ENCODE data around the gene TTC23L.

Gene TTC23L

DNA sequence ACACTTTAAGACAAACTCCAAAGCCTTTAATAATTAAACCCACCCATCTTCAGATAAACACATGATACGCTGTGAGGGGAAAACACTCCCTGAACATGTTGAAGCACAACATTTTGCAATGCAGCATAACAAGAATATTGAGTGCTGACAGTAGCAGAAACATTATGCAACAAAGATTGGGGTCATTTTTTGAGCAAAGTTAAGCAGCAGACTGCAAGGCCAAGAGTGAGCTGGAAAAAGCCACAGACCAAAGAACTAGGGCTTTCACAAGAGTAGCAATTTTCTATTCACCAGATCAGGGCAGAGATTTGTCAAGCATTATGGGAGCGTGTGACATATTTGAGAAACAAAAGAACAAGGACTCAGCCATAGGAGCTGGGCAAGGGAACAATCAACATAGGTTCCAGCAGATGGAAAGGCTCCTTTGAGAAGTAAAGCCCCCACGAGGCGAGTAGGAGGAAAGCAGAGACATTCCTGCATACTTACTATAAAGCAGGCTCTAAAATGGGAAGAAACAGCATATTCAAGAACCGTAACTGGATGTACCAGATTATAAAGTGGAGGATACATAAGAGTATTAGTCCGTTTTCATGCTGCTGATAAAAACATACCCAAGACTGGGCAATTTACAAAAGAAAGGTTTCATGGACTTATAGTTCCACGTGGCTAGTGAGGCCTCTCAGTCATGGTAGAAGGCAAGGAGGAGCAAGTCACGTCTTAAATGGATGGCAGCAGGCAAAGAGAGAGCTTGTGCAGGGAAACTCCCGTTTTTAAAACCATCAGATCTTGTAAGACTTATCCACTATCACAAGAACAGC is 4.8 kb upstream of the TTC23L start:
- no peak for TF ChIP-seq ZFX (IDR thresholded peaks at IDR 0.05)
- TF ChIP-seq CTCF (conservative IDR thresholded peaks at IDR 0.05): no peak
- H3K27ac ChIP-seq: no peak overlapping the region

GRCh38 chr5:34834794-34835089 is 4.2 kb upstream of the TTC23L start:
- no peak for TF ChIP-seq CTCF (conservative IDR thresholded peaks at IDR 0.05)
- TF ChIP-seq ZFX (IDR thresholded peaks at IDR 0.05): no peak
- no peak overlapping the region for H3K27ac ChIP-seq

DNA sequence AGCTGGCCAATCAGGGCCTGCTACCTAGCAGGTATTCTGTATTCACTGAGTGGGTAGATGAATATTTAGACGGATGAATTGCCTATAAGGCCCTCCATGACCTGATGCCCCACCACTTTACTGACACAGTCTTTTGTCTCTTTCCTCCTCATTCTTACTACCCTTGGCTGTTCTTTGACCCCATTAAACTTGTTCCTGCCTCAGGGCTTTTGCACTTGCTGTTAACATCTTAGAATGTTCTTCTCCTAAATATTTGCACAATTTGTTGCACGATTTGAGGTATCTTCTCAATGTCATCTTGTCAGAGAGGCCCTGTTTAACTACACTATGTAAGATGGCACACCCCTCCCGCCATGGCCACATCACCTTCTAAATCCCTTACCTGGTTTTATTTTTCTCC is 3.3 kb upstream of the TTC23L start:
- TF ChIP-seq CTCF (conservative IDR thresholded peaks at IDR 0.05): no peak
- no peak for TF ChIP-seq ZFX (IDR thresholded peaks at IDR 0.05)
- no peak overlapping the region for H3K27ac ChIP-seq

DNA sequence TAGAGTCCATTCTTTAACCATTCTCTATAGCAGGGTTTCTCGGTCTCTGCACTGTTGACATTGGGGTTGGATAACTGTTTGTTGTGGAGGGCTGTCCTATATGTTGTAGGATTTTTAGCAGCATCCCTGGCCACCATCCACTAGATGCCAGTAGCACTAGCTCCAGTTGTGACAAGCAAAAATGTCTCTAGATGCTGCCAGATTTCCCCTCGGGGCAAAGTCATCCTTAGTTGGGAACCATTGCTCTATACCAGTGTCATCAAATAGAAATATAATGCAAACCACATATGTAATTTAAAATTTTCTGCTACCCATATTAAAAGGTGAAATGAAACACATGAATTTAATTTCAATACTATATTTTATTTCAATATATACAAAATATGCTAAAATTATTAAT is 2.9 kb downstream of the TTC23L start:
- H3K27ac ChIP-seq: no peak overlapping the region
- TF ChIP-seq ZFX (IDR thresholded peaks at IDR 0.05): no peak
- TF ChIP-seq CTCF (conservative IDR thresholded peaks at IDR 0.05): no peak

- peak overlapping the region; percentile 22; the same call in 1 of the 2 replicates for H3K27ac ChIP-seq
- no peak for TF ChIP-seq CTCF (conservative IDR thresholded peaks at IDR 0.05)
- TF ChIP-seq ZFX (IDR thresholded peaks at IDR 0.05): no peak
These were observed 3.6 kb downstream of the TTC23L start for GRCh38 chr5:34842554-34842953.

DNA sequence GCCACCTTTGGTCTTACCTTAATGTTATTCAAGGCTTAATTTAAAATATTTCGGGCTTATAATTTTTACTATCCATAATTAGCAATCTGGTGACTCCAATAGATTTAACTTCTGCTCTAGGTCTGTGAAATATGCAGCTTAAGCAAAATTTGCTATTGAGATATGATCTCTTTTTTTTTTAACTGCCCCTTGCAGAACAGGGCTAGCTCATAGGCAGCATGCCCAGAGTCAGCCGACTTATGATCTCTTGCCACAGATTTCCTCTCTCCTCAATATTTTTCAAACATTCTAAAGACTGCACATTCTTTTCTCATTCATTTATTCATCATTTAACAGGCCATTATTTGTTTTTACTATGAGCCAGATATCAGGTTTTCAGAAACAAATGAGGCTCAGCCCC is 4.5 kb downstream of the TTC23L start:
- TF ChIP-seq CTCF (conservative IDR thresholded peaks at IDR 0.05) (no peak), ZFX (IDR thresholded peaks at IDR 0.05) (no peak)
- no peak overlapping the region for H3K27ac ChIP-seq

DNA sequence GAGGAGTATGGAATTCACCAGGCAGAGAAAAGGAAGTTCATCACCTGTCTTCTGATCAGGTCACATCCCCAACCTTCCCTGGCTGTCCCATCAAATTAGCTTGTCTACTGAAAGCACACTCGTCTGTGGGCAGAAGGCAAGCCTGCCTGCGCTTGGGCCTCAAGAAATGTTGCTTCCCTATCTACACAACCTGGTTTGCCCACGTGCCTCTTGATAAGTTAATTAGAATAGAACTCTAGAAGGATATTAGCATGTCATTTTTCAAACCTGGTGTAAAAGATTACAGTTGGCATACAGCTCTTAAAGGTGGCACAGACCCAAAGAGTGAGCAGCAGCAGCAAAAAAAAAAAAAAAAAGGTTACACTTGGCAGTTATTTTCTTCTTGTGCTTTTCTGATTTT is 5.1 kb downstream of the TTC23L start:
- H3K27ac ChIP-seq: peak overlapping the region; percentile 37; the same call in 1 of the 2 replicates
- no peak for TF ChIP-seq ZFX (IDR thresholded peaks at IDR 0.05)
- no peak for TF ChIP-seq CTCF (conservative IDR thresholded peaks at IDR 0.05)
